ENCODE results near the gene ETV6. TPM values are rescaled to one million over a fixed set of nuclear protein-coding genes. Genes with fewer than 3 reads are reported as not detected.
A peak's percentile ranks its signal among the peaks of the same experiment; 100 is the strongest.

The ETV6 gene
- total RNA-seq, 1 experiment from 2014 or later, result 14.1 TPM

DNA sequence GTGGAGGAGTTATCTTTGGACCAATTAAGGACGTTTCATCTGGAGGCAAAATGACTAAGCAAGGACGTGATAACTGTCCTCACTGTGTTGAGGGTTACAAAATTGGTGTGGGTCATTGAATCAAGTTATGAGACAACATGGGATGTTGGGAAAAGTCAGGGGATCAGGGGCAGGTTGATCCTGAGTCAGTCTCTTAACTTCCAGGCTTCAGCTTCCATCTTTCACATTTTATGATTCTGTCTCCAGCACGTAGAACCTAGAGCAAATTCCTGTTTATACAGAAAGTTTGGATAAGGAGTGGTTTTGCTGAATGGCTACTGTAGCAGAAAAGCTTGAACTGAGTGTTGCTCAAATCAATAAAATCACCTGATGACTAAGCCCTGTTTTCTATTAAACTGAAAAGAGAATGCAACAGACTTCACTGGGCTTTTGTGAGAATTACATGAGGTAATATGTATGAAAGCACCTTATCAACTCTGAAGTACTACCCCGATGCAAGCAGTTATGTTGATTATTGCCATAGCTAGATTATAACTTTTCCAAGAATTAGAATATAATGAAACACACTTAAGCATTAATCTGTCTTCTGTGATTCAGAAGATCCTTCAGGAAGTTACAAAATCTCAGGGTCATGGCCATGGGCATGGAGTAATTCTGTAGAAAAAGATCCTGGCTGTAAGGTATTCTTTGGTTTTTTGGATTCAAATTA lies 184.8 kb downstream of the ETV6 start:
- Histone ChIP-seq H2AFZ (ENCODE audit: low read depth, low read length, poor library complexity, severe bottlenecking) (no peak overlapping the region), H3K4me1 (ENCODE audit: control insufficient read depth in 1 of 2, insufficient read depth in 2 of 2, low read length in 2 of 2) (peaks cover 0 to 4% of the 10 kb centered on the region in 2 experiments; a peak in 1 of 4 replicates), H3K36me3 (ENCODE audit: control insufficient read depth in 1 of 2, insufficient read depth in 2 of 2, low read length in 2 of 2) (no peaks in the 10 kb centered on the region), H3K9ac (ENCODE audit: low read length) (no peak overlapping the region), H3K9me3 (ENCODE audit: control insufficient read depth in 1 of 2, insufficient read depth in 1 of 2, low read depth in 1 of 2, low read length in 2 of 2) (no peaks in the 10 kb centered on the region), H4K20me1 (ENCODE audit: insufficient read depth) (no peaks in the 10 kb centered on the region), H3K9me2 (ENCODE audit: insufficient read depth) (no peaks in the 10 kb centered on the region), H3K27me3 (ENCODE audit: insufficient read depth, low read length) (no peaks in the 10 kb centered on the region), H3K79me2 (ENCODE audit: insufficient read depth, low read length) (no peaks in the 10 kb centered on the region), H3K4me2 (ENCODE audit: low read length) (no peak overlapping the region), H3K27ac (ENCODE audit: low read depth, low read length) (no peak overlapping the region), H3K4me3 (replicated peaks in 1 of 2; ENCODE audit: low read depth in 1 of 2, low read length in 2 of 2) (no peak overlapping the region)
- intact Hi-C loops (cut with micrococcal nuclease), result no loop called here
- no TSS peak for BruUV-seq (replicated peaks)
- CTCF ChIA-PET, result no interaction called here
- POLR2A ChIA-PET, result no interaction called here
- no peak for ATAC-seq
- TF ChIP-seq ZFX (IDR thresholded peaks at IDR 0.05) (no peak), FOSL1 (IDR thresholded peaks at IDR 0.05; ENCODE audit: low read depth) (peak; percentile 22; the same call in 1 of the 2 replicates)
- no peak for DNase-seq (ENCODE audit: low read depth, low spot score)
- RAD21 ChIA-PET (ENCODE audit: low non-redundant PET in 1 of 2, low total read pairs in 2 of 2, uncharacterized antibody in 2 of 2, unreplicated experiment in 2 of 2), result no interaction called here

DNA sequence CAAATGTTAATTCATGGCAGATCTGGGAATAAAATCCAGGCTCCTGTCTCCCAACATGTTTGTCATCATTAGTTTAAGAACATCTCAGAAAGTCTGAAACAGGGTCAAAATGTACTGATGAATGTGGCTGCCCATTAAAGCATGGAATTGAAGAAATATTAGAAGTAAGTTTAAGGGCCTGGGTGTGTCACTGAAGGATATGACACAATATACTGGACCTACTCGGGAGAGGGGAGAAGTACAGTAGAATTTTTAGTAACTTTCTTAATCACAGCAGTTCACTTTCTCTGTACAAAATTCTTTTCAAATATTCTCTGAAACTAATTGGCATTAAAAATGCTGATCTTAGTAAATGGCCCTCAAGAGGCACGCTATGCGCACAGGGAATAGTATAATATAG lies 185.5 kb downstream of the ETV6 start:
- no peaks in the 10 kb centered on the region for H3K9me2 ChIP-seq (ENCODE audit: insufficient read depth)
- TF ChIP-seq ATF3 (IDR thresholded peaks at IDR 0.05), result no peak
- no peak for TF ChIP-seq ZFX (IDR thresholded peaks at IDR 0.05)
- TF ChIP-seq CBX3 (IDR thresholded peaks at IDR 0.05; ENCODE audit: low read depth), result no peak
- no peak for TF ChIP-seq ZNF274 (IDR thresholded peaks at IDR 0.05; ENCODE audit: low read depth, low read length)
- no peak for TF ChIP-seq CEBPB (IDR thresholded peaks at IDR 0.05; ENCODE audit: low read depth)
- TF ChIP-seq MAX (IDR thresholded peaks at IDR 0.05), result no peak
- TF ChIP-seq POLR2A (IDR thresholded peaks at IDR 0.05; ENCODE audit: borderline replicate concordance, extremely low read depth, insufficient read depth, insufficient read length), result no peak
- no peak for TF ChIP-seq SIN3A (IDR thresholded peaks at IDR 0.05; ENCODE audit: low read depth)
- no peak for TF ChIP-seq TCF7L2 (IDR thresholded peaks at IDR 0.05; ENCODE audit: borderline replicate concordance, extremely low read depth, insufficient read depth, insufficient read length)
- TF ChIP-seq FOSL1 (IDR thresholded peaks at IDR 0.05; ENCODE audit: low read depth), result no peak
- TF ChIP-seq EGR1 (IDR thresholded peaks at IDR 0.05; ENCODE audit: low read depth), result no peak
- no peak for TF ChIP-seq POLR2AphosphoS5 (IDR thresholded peaks at IDR 0.05; ENCODE audit: low read depth, low read length)
- no peak for TF ChIP-seq RAD21 (IDR thresholded peaks at IDR 0.05; ENCODE audit: low read depth)
- TF ChIP-seq SP1 (IDR thresholded peaks at IDR 0.05; ENCODE audit: low read depth), result no peak
- no peak for TF ChIP-seq ELF1 (IDR thresholded peaks at IDR 0.05; ENCODE audit: borderline replicate concordance, low read depth)
- no peak for TF ChIP-seq SRF (IDR thresholded peaks at IDR 0.05; ENCODE audit: low read depth)
- no peaks in the 10 kb centered on the region for H3K27me3 ChIP-seq (ENCODE audit: insufficient read depth, low read length)
- H2AFZ ChIP-seq (ENCODE audit: low read depth, low read length, poor library complexity, severe bottlenecking), result no peak overlapping the region
- DNase-seq (ENCODE audit: low read depth, low spot score), result no peak
- H3K4me1 ChIP-seq (ENCODE audit: control insufficient read depth in 1 of 2, insufficient read depth in 2 of 2, low read length in 2 of 2), result peaks cover 0 to 5% of the 10 kb centered on the region in 2 experiments; a peak in 1 of 4 replicates
- no peaks in the 10 kb centered on the region for H3K79me2 ChIP-seq (ENCODE audit: insufficient read depth, low read length)
- BruUV-seq (replicated peaks), result no TSS peak
- no peak overlapping the region for H3K4me3 ChIP-seq (replicated peaks in 1 of 2; ENCODE audit: low read depth in 1 of 2, low read length in 2 of 2)
- no peak overlapping the region for H3K27ac ChIP-seq (ENCODE audit: low read depth, low read length)
- H3K9me3 ChIP-seq (ENCODE audit: control insufficient read depth in 1 of 2, insufficient read depth in 1 of 2, low read depth in 1 of 2, low read length in 2 of 2), result no peaks in the 10 kb centered on the region
- H4K20me1 ChIP-seq (ENCODE audit: insufficient read depth), result no peaks in the 10 kb centered on the region
- H3K4me2 ChIP-seq (ENCODE audit: low read length), result no peak overlapping the region
- no peak overlapping the region for H3K9ac ChIP-seq (ENCODE audit: low read length)
- ChIA-PET POLR2A (no interaction called here), RAD21 (ENCODE audit: low non-redundant PET in 1 of 2, low total read pairs in 2 of 2, uncharacterized antibody in 2 of 2, unreplicated experiment in 2 of 2) (no interaction called here), CTCF (no interaction called here)
- intact Hi-C loops (cut with micrococcal nuclease), result no loop called here
- H3K36me3 ChIP-seq (ENCODE audit: control insufficient read depth in 1 of 2, insufficient read depth in 2 of 2, low read length in 2 of 2), result no peaks in the 10 kb centered on the region
- ATAC-seq, result no peak
